Heart left ventricle (tissue), 16 donors: ENCODE results near the gene SPECC1. TPM values are rescaled to one million over a fixed set of nuclear protein-coding genes. Genes with fewer than 3 reads are reported as not detected.
A peak's percentile ranks its signal among the peaks of the same experiment; 100 is the strongest.
"Not testable (repeated sequence)": the region's sequence is repeated elsewhere in the genome, so short reads cannot be mapped to it uniquely, and the experiment has no call there.

Experiments
- ATAC-seq, 4 donors: fragments of 200-7000 bp; cut with Tn5 transposase; one replicate each; pipeline ENCODE4 v1.9.1; 2020 to 2022; ENCODE audit warnings: moderate library complexity in 4 of 4, mild to moderate bottlenecking in 3 of 4, moderate number of reproducible peaks in 1 of 4
- DNase-seq, 5 donors: peaks; one replicate each; pipeline ENCODE4 v3.0.0-alpha.2; 2020
- H3K27ac ChIP-seq, 12 donors: fragments of 200-600 bp; sonication (generic) in 4 of 12; one replicate each; pipeline versions ENCODE4 v1.5.0 to v1.8.0; 2016 to 2022; ENCODE audit warnings: mild to moderate bottlenecking in 2 of 12
- H3K27me3 ChIP-seq, 9 donors: fragments of 200-600 bp; sonication (generic) in 2 of 9; one replicate each; pipeline versions ENCODE4 v1.5.1 to v1.8.0; 2016 to 2022; ENCODE audit warnings: mild to moderate bottlenecking in 3 of 9
- H3K36me3 ChIP-seq, 9 donors: fragments of 200-600 bp; sonication (generic) in 2 of 9; one replicate each; pipeline versions ENCODE4 v1.5.0 to v1.8.0; 2018 to 2022; ENCODE audit warnings: mild to moderate bottlenecking in 2 of 9
- H3K4me1 ChIP-seq, 12 donors: fragments of 200-600 bp; sonication (generic) in 4 of 12; one replicate each; pipeline versions ENCODE4 v1.5.0 to v1.8.0; 2016 to 2022; ENCODE audit warnings: mild to moderate bottlenecking in 3 of 12
- H3K4me3 ChIP-seq, 12 donors: fragments of 200-600 bp; sonication (generic) in 4 of 12; one replicate each; pipeline versions ENCODE4 v1.5.0 to v1.8.0; 2017 to 2022; ENCODE audit warnings: mild to moderate bottlenecking in 9 of 12, moderate library complexity in 4 of 12
- H3K9me3 ChIP-seq, 12 donors: fragments of 200-600 bp; sonication (generic) in 4 of 12; one replicate each; pipeline versions ENCODE4 v1.5.0 to v1.8.0; 2016 to 2022; ENCODE audit warnings: mild to moderate bottlenecking in 1 of 12
- CTCF ChIP-seq, 12 donors: fragments of 200-600 bp; sonication (generic) in 4 of 12; IDR thresholded peaks; one replicate each; pipeline versions ENCODE4 v1.5.0 to v1.8.0; 2018 to 2022; ENCODE audit warnings: antibody characterized with exemption in 12 of 12, mild to moderate bottlenecking in 5 of 12
- POLR2A ChIP-seq, 2 donors: fragments of 450-650 bp; IDR thresholded peaks; one replicate each; pipeline ENCODE4 v1.6.1; 2017; ENCODE audit warnings: antibody characterized with exemption in 2 of 2, mild to moderate bottlenecking in 2 of 2, moderate library complexity in 2 of 2
- WGBS, 4 donors: extraction: QIAGEN DNeasy Blood & Tissue Kit in 2 of 4; methylation state at CpG; one replicate each; pipeline versions ENCODE4 v1.1.5 to v1.1.7; 2013 to 2018; 5-methylcytosine and 5-hydroxymethylcytosine counted together
- intact Hi-C, 10 donors: fragments of 100-400 bp; cut with DNase I; formaldehyde crosslinking; loops; one replicate each; pipeline versions ENCODE4 v1.11.1 to v1.14.2; 2022
- polyA plus RNA-seq, 2 donors: library from polyadenylated mRNA; stranded (reverse); fragments of 200-250 nt; gene quantifications; one replicate each; pipeline ENCODE4 v1.2.3, GENCODE V29; 2013
- total RNA-seq, 9 donors: library from RNA; depleted of rRNA in 2 of 9; stranded (reverse); fragments of >200 nt in 2 of 9; fragmentation: NEBNext Ultra II Directional in 3 of 9; extraction: Animal tissue kit (Norgen Biotek cat#: 25700) in 3 of 9; gene quantifications; one replicate each; pipeline versions ENCODE4 v1.1.0 to v1.2.4, GENCODE V29; 2016 to 2023
- donor health status: ischemic (EF 13 %, LVEDD 7.1; RV severe dilation, severe dysfunction).
- donor health status: healthy with polysubstance abuse.
- donor health status: DM: no; HTN: yes; CAD: no.
- donor health status: DM: no; HTN: no; CAD: no.
- donor health status: ischemic (EF 25% LVEDD 6.9; RV normal size, moderate dysfunction).
- donor health status: ischemic (EF 25% LVEDD 5.7; RV mildly dilated, moderate dysfunction).
- donor health status: healthy.
- donor health status: DM: yes; HTN: yes; CAD: no.
- donor health status: ischemic (EF 35%, LVEDD 5.7; RV mildly dilated, moderate dysfunction).
- donor health status: nonischemic (EF 11% LVEDD 7.7; RV severe dilation, severe dysfunction).
- donor health status: DM: yes; HTN: yes; CAD: no.
- donor health status: PGD.
- donor health status: ischemic (EF 29% LVEDD 5.4; RV normal size, mild dysfunction).
- donor health status: nonischemic (EF 23%, LVEDD 6.1; RV moderate dilation, normal function).

SPECC1 gene
- total and polyA plus RNA-seq, 11 donors = 3.8 to 18.4 (median 10.6) TPM

- Histone ChIP-seq H3K27me3 (no peaks in the 10 kb centered on the region), H3K27ac (no peak overlapping the region), H3K36me3 (peaks cover 0 to 15% (median 0%) of the 10 kb centered on the region in 9 donors), H3K4me1 (peaks cover 0 to 6% (median 0%) of the 10 kb centered on the region in 12 donors), H3K4me3 (no peak overlapping the region), H3K9me3 (no peaks in the 10 kb centered on the region)
- ATAC-seq (no peak), DNase-seq (no peak)
- intact Hi-C loops = loop anchor here in 9 of 10 donors (5.0 to 10.0 kb wide), 8 partner anchors 81 to 331 kb away; no protein-coding TSS in a partner anchor
- TF ChIP-seq CTCF (IDR thresholded peaks at IDR 0.05) = no peak
- no peak for TF ChIP-seq POLR2A (IDR thresholded peaks at IDR 0.05)
- 78 to 83% (median 81%) methylated on average over 4 of the region's 4 CpGs for WGBS, 4 donors
These were observed 306.7 kb downstream of the SPECC1 start for GRCh38 chr17:20315821-20316220.

GRCh38 chr17:20320535-20321229 lies 311.5 kb downstream of the SPECC1 start:
- H3K4me1 ChIP-seq, H3K27ac ChIP-seq, H3K9me3 ChIP-seq, H3K36me3 ChIP-seq, H3K27me3 ChIP-seq: not testable (repeated sequence)
- DNase-seq (peak; percentile 48 to 81 (median 68)), ATAC-seq (peak; percentile 61 to 92 (median 90))
- 16 to 30% (median 17%) methylated on average over 24 to 47 of the region's 47 CpGs; no CpG with 5 or more reads in 1 of the 4 donors for WGBS, 4 donors
- peak; percentile 85 to 99 (median 95) for TF ChIP-seq CTCF (IDR thresholded peaks at IDR 0.05)
- intact Hi-C loops = loop anchor here in 1 of 10 donors (10.0 kb wide), 1 partner anchor 196 kb away; no protein-coding TSS in a partner anchor
- H3K4me3 ChIP-seq = peak overlapping the region in 11 of 12 donors; percentile 17 to 55 (median 44)

GRCh38 chr17:20321357-20321756 lies 312.2 kb downstream of the SPECC1 start:
- not testable (repeated sequence) for DNase-seq, H3K4me3 ChIP-seq, H3K36me3 ChIP-seq, H3K4me1 ChIP-seq, H3K9me3 ChIP-seq, H3K27ac ChIP-seq, H3K27me3 ChIP-seq, ATAC-seq
- intact Hi-C loops = loop anchor here in 1 of 10 donors (10.0 kb wide), 1 partner anchor 197 kb away; no protein-coding TSS in a partner anchor
- WGBS, 4 donors = 94 to 98% (median 97%) methylated on average over 12 to 32 of the region's 32 CpGs

- intact Hi-C loops = loop anchor here in 1 of 10 donors (10.0 kb wide), 1 partner anchor 203 kb away; no protein-coding TSS in a partner anchor
- not testable (repeated sequence) for H3K27ac ChIP-seq, ATAC-seq, DNase-seq, H3K4me3 ChIP-seq, H3K27me3 ChIP-seq, H3K36me3 ChIP-seq, H3K4me1 ChIP-seq, H3K9me3 ChIP-seq
- 84 to 95% (median 88%) methylated on average over 3 of the region's 3 CpGs for WGBS, 4 donors
These were observed 318.6 kb downstream of the SPECC1 start for GRCh38 chr17:20327739-20328138.

- H3K27ac ChIP-seq, H3K9me3 ChIP-seq, DNase-seq, H3K36me3 ChIP-seq, intact Hi-C loops, H3K4me3 ChIP-seq, H3K4me1 ChIP-seq, ATAC-seq, H3K27me3 ChIP-seq: not testable (repeated sequence)
- 92 to 100% methylated on average over 2 to 3 of the region's 3 CpGs; no CpG with 5 or more reads in 2 of the 4 donors for WGBS, 4 donors
These were observed 342.2 kb downstream of the SPECC1 start for GRCh38 chr17:20351405-20351804.

GRCh38 chr17:20352567-20352966 lies 343.4 kb downstream of the SPECC1 start:
- intact Hi-C loops, H3K27me3 ChIP-seq, ATAC-seq, H3K4me3 ChIP-seq, H3K4me1 ChIP-seq, H3K9me3 ChIP-seq, H3K36me3 ChIP-seq, DNase-seq, H3K27ac ChIP-seq: not testable (repeated sequence)
- 67 to 80% (median 76%) methylated on average over 3 of the region's 3 CpGs for WGBS, 4 donors

GRCh38 chr17:20363846-20364245 lies 354.7 kb downstream of the SPECC1 start:
- H3K27ac ChIP-seq, H3K27me3 ChIP-seq, H3K9me3 ChIP-seq, ATAC-seq, H3K4me1 ChIP-seq, DNase-seq, H3K36me3 ChIP-seq, H3K4me3 ChIP-seq, intact Hi-C loops: not testable (repeated sequence)
- WGBS, 4 donors = 70 to 87% (median 73%) methylated on average over 4 of the region's 4 CpGs
